ENCODE results near the gene GALNT2.

DNA sequence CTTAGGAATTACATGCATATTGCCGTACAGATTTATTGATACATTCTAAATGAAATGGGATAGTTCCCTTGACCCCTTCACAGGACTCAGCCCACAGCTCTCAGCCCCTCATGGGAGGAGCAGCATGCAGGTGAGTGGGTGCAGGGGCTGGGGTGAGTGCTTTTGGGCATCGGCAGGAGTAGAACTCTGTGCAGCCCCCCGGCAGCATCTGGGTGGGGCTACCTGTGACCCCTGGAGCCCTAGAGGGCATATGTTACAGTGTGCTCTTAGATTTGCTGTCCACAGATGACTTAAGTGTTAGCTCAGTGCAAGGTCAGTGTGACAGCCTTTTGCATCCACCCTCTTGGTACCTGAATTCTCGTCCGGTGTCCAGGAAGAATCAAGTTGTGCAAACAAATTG, 120.3 kb downstream of the GALNT2 start:
- TF ChIP-seq, protein P1, sequence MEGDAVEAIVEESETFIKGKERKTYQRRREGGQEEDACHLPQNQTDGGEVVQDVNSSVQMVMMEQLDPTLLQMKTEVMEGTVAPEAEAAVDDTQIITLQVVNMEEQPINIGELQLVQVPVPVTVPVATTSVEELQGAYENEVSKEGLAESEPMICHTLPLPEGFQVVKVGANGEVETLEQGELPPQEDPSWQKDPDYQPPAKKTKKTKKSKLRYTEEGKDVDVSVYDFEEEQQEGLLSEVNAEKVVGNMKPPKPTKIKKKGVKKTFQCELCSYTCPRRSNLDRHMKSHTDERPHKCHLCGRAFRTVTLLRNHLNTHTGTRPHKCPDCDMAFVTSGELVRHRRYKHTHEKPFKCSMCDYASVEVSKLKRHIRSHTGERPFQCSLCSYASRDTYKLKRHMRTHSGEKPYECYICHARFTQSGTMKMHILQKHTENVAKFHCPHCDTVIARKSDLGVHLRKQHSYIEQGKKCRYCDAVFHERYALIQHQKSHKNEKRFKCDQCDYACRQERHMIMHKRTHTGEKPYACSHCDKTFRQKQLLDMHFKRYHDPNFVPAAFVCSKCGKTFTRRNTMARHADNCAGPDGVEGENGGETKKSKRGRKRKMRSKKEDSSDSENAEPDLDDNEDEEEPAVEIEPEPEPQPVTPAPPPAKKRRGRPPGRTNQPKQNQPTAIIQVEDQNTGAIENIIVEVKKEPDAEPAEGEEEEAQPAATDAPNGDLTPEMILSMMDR (IDR thresholded peaks at IDR 0.05) = no peak
- TF ChIP-seq EP300 (IDR thresholded peaks at IDR 0.05) (no peak), POLR2A (IDR thresholded peaks at IDR 0.05) (no peak)

All from ovary (tissue), 3 donors.